Measurements from ENCODE around the gene MPDZ.
A peak's percentile ranks its signal among the peaks of the same experiment; 100 is the strongest.

The MPDZ gene

DNA sequence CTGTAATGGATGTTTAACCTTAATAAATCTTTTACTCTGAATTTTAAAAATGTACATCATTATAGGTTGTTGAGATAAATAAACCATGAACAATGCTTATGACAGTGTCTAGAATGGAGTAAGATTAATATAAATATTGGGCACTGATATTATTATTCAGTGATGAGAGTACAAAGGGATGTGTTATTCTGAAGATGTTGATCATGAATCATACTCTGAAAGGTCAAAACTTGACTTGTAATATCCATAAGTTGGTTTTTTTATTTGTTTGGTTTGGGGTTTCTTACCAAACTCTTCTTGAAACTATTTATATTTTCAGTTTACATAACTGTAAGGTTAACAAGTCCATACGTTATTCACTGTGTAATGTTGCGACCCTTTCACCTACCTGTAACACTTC, 163.2 kb downstream of the MPDZ start:
- in situ Hi-C loops (cut with HindIII; ENCODE audit: low pct_ligation_motif_present, low sequenced_read_pairs): no loop called here
- Histone ChIP-seq H3K27me3 (replicated peaks) (no peaks in the 10 kb centered on the region), H3K4me3 (ENCODE audit: low read depth, low read length) (no peak overlapping the region), H3K36me3 (replicated peaks) (peaks cover 9% of the 10 kb centered on the region), H3K27ac (no peak overlapping the region)
- DNase-seq: no peak
- TF ChIP-seq CTCF (IDR thresholded peaks at IDR 0.05; ENCODE audit: low read depth, low read length, missing control alignments): no peak

DNA sequence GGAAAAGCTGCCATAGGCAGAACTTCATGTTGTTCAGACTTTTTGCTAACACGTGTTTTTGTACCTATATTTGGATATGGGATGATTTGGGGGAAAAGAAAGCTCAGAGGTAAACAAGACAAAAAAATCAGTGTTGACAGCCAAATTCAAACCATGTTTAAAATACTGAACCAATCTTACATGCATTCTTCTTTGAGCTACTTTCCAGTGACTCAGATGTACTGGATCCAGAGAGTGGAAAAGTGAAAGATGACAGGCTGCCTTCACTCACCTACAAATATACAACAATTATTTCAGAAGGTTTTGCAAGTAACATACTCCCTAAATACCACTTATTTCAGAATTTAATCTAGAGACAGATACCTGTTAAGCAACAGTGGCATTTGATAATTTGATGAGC, 165.7 kb downstream of the MPDZ start:
- no peak for TF ChIP-seq CTCF (IDR thresholded peaks at IDR 0.05; ENCODE audit: low read depth, low read length, missing control alignments)
- Histone ChIP-seq H3K27ac (no peak overlapping the region), H3K36me3 (replicated peaks) (peaks cover 11% of the 10 kb centered on the region), H3K27me3 (replicated peaks) (no peaks in the 10 kb centered on the region), H3K4me3 (ENCODE audit: low read depth, low read length) (no peak overlapping the region)
- in situ Hi-C loops (cut with HindIII; ENCODE audit: low pct_ligation_motif_present, low sequenced_read_pairs): no loop called here
- peak; percentile 7 for DNase-seq

GRCh38 chr9:13113216-13113615, 166.3 kb downstream of the MPDZ start:
- no peak overlapping the region for H3K27ac ChIP-seq
- H3K36me3 ChIP-seq (replicated peaks): peaks cover 10% of the 10 kb centered on the region
- TF ChIP-seq CTCF (IDR thresholded peaks at IDR 0.05; ENCODE audit: low read depth, low read length, missing control alignments): no peak
- H3K27me3 ChIP-seq (replicated peaks): no peaks in the 10 kb centered on the region
- in situ Hi-C loops (cut with HindIII; ENCODE audit: low pct_ligation_motif_present, low sequenced_read_pairs): no loop called here
- no peak overlapping the region for H3K4me3 ChIP-seq (ENCODE audit: low read depth, low read length)
- DNase-seq: peak; percentile 8

- in situ Hi-C loops (cut with HindIII; ENCODE audit: low pct_ligation_motif_present, low sequenced_read_pairs): no loop called here
- Histone ChIP-seq H3K36me3 (replicated peaks) (peaks cover 17% of the 10 kb centered on the region), H3K27me3 (replicated peaks) (no peaks in the 10 kb centered on the region), H3K4me3 (ENCODE audit: low read depth, low read length) (no peak overlapping the region), H3K27ac (no peak overlapping the region)
- TF ChIP-seq CTCF (IDR thresholded peaks at IDR 0.05; ENCODE audit: low read depth, low read length, missing control alignments): no peak
- DNase-seq: no peak
These were observed 167.7 kb downstream of the MPDZ start for GRCh38 chr9:13111778-13112177.

DNA sequence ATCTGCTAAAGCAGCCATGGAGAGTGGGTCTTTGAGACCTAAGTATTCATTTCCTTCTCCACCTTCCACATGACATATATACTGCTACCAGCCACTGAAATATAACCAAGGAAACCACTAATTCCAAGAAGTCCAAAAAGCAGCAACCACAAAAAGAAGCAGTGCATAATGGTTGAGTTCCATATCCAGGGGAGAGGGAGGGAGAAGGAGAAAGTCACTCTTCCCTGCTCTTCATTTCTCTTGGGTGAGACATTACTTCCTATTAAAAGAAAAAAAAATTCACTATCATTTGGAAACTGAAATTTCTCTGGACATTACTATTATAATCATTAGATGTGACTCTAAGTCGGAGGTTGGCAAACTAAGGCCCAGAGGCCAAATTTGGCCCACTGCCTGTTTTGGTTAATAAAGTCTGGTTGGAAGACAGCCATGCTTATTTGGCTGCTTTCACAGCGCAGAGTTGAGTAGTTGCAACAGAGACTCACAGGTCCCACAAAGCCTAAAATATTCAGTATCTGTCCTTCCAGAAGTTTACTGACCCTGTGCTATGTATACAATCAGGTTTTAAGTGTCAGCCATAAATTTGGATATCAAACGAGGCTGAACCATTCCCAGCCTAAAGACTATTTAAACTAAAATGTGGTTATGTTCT, 168.6 kb downstream of the MPDZ start:
- DNase-seq: no peak
- Histone ChIP-seq H3K27me3 (replicated peaks) (no peaks in the 10 kb centered on the region), H3K36me3 (replicated peaks) (peaks cover 18% of the 10 kb centered on the region), H3K4me3 (ENCODE audit: low read depth, low read length) (no peak overlapping the region), H3K27ac (no peak overlapping the region)
- TF ChIP-seq CTCF (IDR thresholded peaks at IDR 0.05; ENCODE audit: low read depth, low read length, missing control alignments): no peak
- in situ Hi-C loops (cut with HindIII; ENCODE audit: low pct_ligation_motif_present, low sequenced_read_pairs): no loop called here

DNA sequence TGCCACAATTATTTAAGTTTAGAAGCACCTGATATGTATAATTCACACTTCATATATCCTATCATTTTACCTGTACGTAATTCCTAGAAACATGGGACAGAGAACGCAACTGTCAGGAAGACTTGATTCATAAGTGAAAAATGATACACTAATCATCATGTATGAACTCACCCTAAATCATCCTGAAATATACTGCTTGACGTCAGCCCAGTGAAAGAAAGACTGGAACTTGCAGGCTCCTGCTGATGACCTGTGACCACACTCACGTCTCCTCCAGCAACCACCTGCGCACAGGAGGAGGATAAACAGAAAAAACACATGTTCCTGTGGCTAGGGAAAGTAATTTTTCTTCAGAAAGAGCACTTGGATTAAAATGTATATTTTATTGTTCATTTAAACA, 169.7 kb downstream of the MPDZ start:
- H3K4me3 ChIP-seq (ENCODE audit: low read depth, low read length): no peak overlapping the region
- DNase-seq: no peak
- H3K27me3 ChIP-seq (replicated peaks): no peaks in the 10 kb centered on the region
- H3K36me3 ChIP-seq (replicated peaks): peaks cover 18% of the 10 kb centered on the region
- no peak overlapping the region for H3K27ac ChIP-seq
- in situ Hi-C loops (cut with HindIII; ENCODE audit: low pct_ligation_motif_present, low sequenced_read_pairs): no loop called here
- no peak for TF ChIP-seq CTCF (IDR thresholded peaks at IDR 0.05; ENCODE audit: low read depth, low read length, missing control alignments)
